ENCODE data around the gene ZNF678.
"Not testable (repeated sequence)": the region's sequence is repeated elsewhere in the genome, so short reads cannot be mapped to it uniquely, and the experiment has no call there.

Gene ZNF678

GRCh38 chr1:227607336-227607898 is 44.1 kb downstream of the ZNF678 start:
- no peak for DNase-seq

GRCh38 chr1:227612658-227613057 is 49.3 kb downstream of the ZNF678 start:
- no peak for DNase-seq

GRCh38 chr1:227613526-227613925 is 50.2 kb downstream of the ZNF678 start:
- DNase-seq: no peak

GRCh38 chr1:227621211-227621610 is 57.9 kb downstream of the ZNF678 start:
- no peak for DNase-seq

GRCh38 chr1:227622739-227623475 is 59.6 kb downstream of the ZNF678 start:
- DNase-seq: no peak

GRCh38 chr1:227632325-227632724 is 69.0 kb downstream of the ZNF678 start:
- DNase-seq: no peak

GRCh38 chr1:227635596-227635995 is 72.2 kb downstream of the ZNF678 start:
- DNase-seq: no peak

- DNase-seq: no peak
These were observed 91.1 kb downstream of the ZNF678 start for GRCh38 chr1:227654431-227654830.

- no peak for DNase-seq
These were observed 91.7 kb downstream of the ZNF678 start for GRCh38 chr1:227654858-227655752.

- no peak for DNase-seq
These were observed 98.1 kb downstream of the ZNF678 start for GRCh38 chr1:227661495-227661894.

GRCh38 chr1:227662933-227663332 is 99.6 kb downstream of the ZNF678 start:
- DNase-seq: no peak

- no peak for DNase-seq
These were observed 102.9 kb downstream of the ZNF678 start for GRCh38 chr1:227666286-227666685.

- DNase-seq: no peak
These were observed 110.1 kb downstream of the ZNF678 start for GRCh38 chr1:227673441-227673840.

GRCh38 chr1:227685807-227686206 is 122.5 kb downstream of the ZNF678 start:
- no peak for DNase-seq

GRCh38 chr1:227697321-227697864 is 134.0 kb downstream of the ZNF678 start:
- DNase-seq: no peak

- DNase-seq: not testable (repeated sequence)
These were observed 138.3 kb downstream of the ZNF678 start for GRCh38 chr1:227701631-227702030.

GRCh38 chr1:227707846-227708245 is 144.5 kb downstream of the ZNF678 start:
- DNase-seq: no peak

- no peak for DNase-seq
These were observed 146.1 kb downstream of the ZNF678 start for GRCh38 chr1:227709451-227709850.

- DNase-seq: not testable (repeated sequence)
These were observed 147.1 kb downstream of the ZNF678 start for GRCh38 chr1:227710474-227710873.

GRCh38 chr1:227712648-227713047 is 149.3 kb downstream of the ZNF678 start:
- no peak for DNase-seq

- no peak for DNase-seq
These were observed 155.6 kb downstream of the ZNF678 start for GRCh38 chr1:227718932-227719331.

- no peak for DNase-seq
These were observed 160.1 kb downstream of the ZNF678 start for GRCh38 chr1:227723474-227723873.

GRCh38 chr1:227725046-227725445 is 161.7 kb downstream of the ZNF678 start:
- no peak for DNase-seq

Data from cerebellar nuclear complex (tissue), 1 donor.